IMR-90 (cell line): Measurements from ENCODE around the gene TCF7L2.

Experiments used
- BHLHE40 ChIP-seq: fragments of 150-350 bp; IDR thresholded peaks from 2 replicates; pipeline ENCODE4 v1.6.1; 2016; ENCODE audit warnings: mild to moderate bottlenecking, low read depth, low read length
- FOS ChIP-seq: fragments of 150-350 bp; IDR thresholded peaks from 2 replicates; pipeline ENCODE4 v1.6.1; 2016; ENCODE audit warnings: low read depth, low read length
- MAFK ChIP-seq: IDR thresholded peaks from 2 replicates; pipeline ENCODE4 v1.6.1; 2012; ENCODE audit warnings: low read depth, low read length, improper control_type of control experiment
- MAZ ChIP-seq: IDR thresholded peaks from 2 replicates; pipeline ENCODE4 v1.6.1; 2012; ENCODE audit warnings: low read depth, mild to moderate bottlenecking, low read length, improper control_type of control experiment, moderate library complexity, borderline replicate concordance
- MXI1 ChIP-seq: IDR thresholded peaks from 2 replicates; pipeline ENCODE4 v1.6.1; 2012; ENCODE audit warnings: low read depth, mild to moderate bottlenecking, low read length, moderate library complexity, borderline replicate concordance
- POLR2A ChIP-seq: IDR thresholded peaks from 2 replicates; pipeline ENCODE4 v1.6.1; 2012; ENCODE audit warnings: mild to moderate bottlenecking, low read depth, low read length
- RAD21 ChIP-seq: IDR thresholded peaks from 2 replicates; pipeline ENCODE4 v1.6.1; 2012; ENCODE audit warnings: low read length, improper control_type of control experiment
- RCOR1 ChIP-seq: IDR thresholded peaks from 2 replicates; pipeline ENCODE4 v1.6.1; 2012; ENCODE audit warnings: mild to moderate bottlenecking, low read length, improper control_type of control experiment; ENCODE audit not compliant: insufficient replicate concordance
- RFX5 ChIP-seq: IDR thresholded peaks from 2 replicates; pipeline ENCODE4 v1.8.0; 2012; ENCODE audit warnings: low read depth, mild to moderate bottlenecking, low read length, moderate library complexity
- SMC3 ChIP-seq: fragments of 150-350 bp; IDR thresholded peaks from 2 replicates; pipeline ENCODE4 v1.6.1; 2016; ENCODE audit warnings: low read depth, mild to moderate bottlenecking, antibody characterized with exemption, low read length, moderate library complexity
- TF ChIP-seq, protein P1 (sequence below): conservative IDR thresholded peaks from 2 replicates; pipeline ENCODE4 v1.5.1; 2012; ENCODE audit warnings: mild to moderate bottlenecking, low read depth, low read length, improper control_type of control experiment
- TF ChIP-seq, protein P2 (sequence below): fragments of 150-350 bp; IDR thresholded peaks from 2 replicates; pipeline ENCODE4 v1.6.1; 2016; ENCODE audit warnings: low read depth, mild to moderate bottlenecking, low read length, moderate library complexity, borderline replicate concordance

DNA sequence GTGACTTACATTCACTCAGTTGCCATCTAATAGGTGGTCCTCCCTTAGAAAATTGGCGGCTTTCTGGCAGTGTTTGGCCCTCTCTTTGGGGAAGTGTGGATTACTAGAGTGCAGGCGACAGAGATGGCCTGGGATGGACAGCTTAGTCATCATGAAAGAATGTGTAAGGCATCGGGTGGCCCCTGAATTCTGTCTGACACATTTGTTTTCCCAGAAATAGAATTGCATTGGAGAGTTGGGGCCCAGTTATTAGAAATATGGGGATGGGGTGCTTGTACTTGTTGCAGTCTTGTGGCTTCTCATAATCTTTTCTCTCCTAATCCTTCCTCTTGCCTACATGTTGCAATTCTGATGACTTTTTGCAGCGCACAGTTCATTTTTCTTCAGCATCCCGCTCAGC is 13.8 kb downstream of the TCF7L2 start:
- TF ChIP-seq, protein P1, sequence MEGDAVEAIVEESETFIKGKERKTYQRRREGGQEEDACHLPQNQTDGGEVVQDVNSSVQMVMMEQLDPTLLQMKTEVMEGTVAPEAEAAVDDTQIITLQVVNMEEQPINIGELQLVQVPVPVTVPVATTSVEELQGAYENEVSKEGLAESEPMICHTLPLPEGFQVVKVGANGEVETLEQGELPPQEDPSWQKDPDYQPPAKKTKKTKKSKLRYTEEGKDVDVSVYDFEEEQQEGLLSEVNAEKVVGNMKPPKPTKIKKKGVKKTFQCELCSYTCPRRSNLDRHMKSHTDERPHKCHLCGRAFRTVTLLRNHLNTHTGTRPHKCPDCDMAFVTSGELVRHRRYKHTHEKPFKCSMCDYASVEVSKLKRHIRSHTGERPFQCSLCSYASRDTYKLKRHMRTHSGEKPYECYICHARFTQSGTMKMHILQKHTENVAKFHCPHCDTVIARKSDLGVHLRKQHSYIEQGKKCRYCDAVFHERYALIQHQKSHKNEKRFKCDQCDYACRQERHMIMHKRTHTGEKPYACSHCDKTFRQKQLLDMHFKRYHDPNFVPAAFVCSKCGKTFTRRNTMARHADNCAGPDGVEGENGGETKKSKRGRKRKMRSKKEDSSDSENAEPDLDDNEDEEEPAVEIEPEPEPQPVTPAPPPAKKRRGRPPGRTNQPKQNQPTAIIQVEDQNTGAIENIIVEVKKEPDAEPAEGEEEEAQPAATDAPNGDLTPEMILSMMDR: no peak
- TF ChIP-seq BHLHE40 (no peak), RFX5 (no peak), POLR2A (no peak), FOS (no peak), SMC3 (no peak), RCOR1 (no peak), RAD21 (no peak), MXI1 (no peak), MAZ (no peak), MAFK (no peak)
- TF ChIP-seq, protein P2, sequence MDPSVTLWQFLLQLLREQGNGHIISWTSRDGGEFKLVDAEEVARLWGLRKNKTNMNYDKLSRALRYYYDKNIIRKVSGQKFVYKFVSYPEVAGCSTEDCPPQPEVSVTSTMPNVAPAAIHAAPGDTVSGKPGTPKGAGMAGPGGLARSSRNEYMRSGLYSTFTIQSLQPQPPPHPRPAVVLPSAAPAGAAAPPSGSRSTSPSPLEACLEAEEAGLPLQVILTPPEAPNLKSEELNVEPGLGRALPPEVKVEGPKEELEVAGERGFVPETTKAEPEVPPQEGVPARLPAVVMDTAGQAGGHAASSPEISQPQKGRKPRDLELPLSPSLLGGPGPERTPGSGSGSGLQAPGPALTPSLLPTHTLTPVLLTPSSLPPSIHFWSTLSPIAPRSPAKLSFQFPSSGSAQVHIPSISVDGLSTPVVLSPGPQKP: no peak
